GM13977 (cell line): Measurements from ENCODE around the gene NTM.
"Not testable (repeated sequence)": the region's sequence is repeated elsewhere in the genome, so short reads cannot be mapped to it uniquely, and the experiment has no call there.

Source experiments
- DNase-seq: peaks from one replicate; pipeline ENCODE4 v3.0.0; 2012; ENCODE audit warnings: low spot score
- CTCF ChIP-seq: IDR thresholded peaks from 2 replicates; pipeline ENCODE4 v1.5.1; 2012; ENCODE audit warnings: mild to moderate bottlenecking, control low read depth; ENCODE audit not compliant: insufficient read depth; ENCODE audit errors: extremely low read depth, missing control alignments
- in situ Hi-C: fragments of 300-500 bp; cut with MboI; formaldehyde crosslinking; loops from one replicate; pipeline ENCODE4 v1.12.0; 2022; ENCODE audit warnings: low sequenced_read_pairs, low pct_unique_long_range_greater_than_20kb, mixed read lengths, inconsistent platforms; ENCODE audit not compliant: unreplicated experiment

NTM gene

GRCh38 chr11:131672191-131672590 lies 301.8 kb downstream of the NTM start:
- in situ Hi-C loops, result no loop called here
- no peak for TF ChIP-seq CTCF
- DNase-seq, result no peak

- peak; percentile 99 for TF ChIP-seq CTCF
- DNase-seq, result peak; percentile 76
- in situ Hi-C loops, result no loop called here
Measured at GRCh38 chr11:131674051-131674755, 303.8 kb downstream of the NTM start.

GRCh38 chr11:131675121-131675888 lies 304.9 kb downstream of the NTM start:
- no peak for DNase-seq
- no peak for TF ChIP-seq CTCF
- in situ Hi-C loops, result loop anchor here (25.0 kb wide), 1 partner anchor 613 kb away; no protein-coding TSS in a partner anchor

- in situ Hi-C loops, result loop anchor here (25.0 kb wide), 1 partner anchor 616 kb away; no protein-coding TSS in a partner anchor
- no peak for TF ChIP-seq CTCF
- no peak for DNase-seq
Measured at GRCh38 chr11:131677828-131678470, 307.5 kb downstream of the NTM start.

GRCh38 chr11:131678658-131679340 lies 308.4 kb downstream of the NTM start:
- TF ChIP-seq CTCF, result no peak
- DNase-seq, result no peak
- in situ Hi-C loops, result loop anchor here (25.0 kb wide), 1 partner anchor 616 kb away; no protein-coding TSS in a partner anchor

GRCh38 chr11:131680448-131680847 lies 310.0 kb downstream of the NTM start:
- in situ Hi-C loops, result loop anchor here (25.0 kb wide), 1 partner anchor 618 kb away; no protein-coding TSS in a partner anchor
- not testable (repeated sequence) for DNase-seq
